ENCODE measurements around the gene SLC25A12.
A peak's percentile ranks its signal among the peaks of the same experiment; 100 is the strongest.
"Not testable (repeated sequence)": the region's sequence is repeated elsewhere in the genome, so short reads cannot be mapped to it uniquely, and the experiment has no call there.

SLC25A12 gene

GRCh38 chr2:171822525-171823322, 71.3 kb downstream of the SLC25A12 start:
- DNase-seq, result no peak

- no peak for DNase-seq
Observed at GRCh38 chr2:171819453-171819852, 74.6 kb downstream of the SLC25A12 start.

- no peak for DNase-seq
Observed at GRCh38 chr2:171814883-171815282, 79.2 kb downstream of the SLC25A12 start.

GRCh38 chr2:171814174-171814573, 79.9 kb downstream of the SLC25A12 start:
- DNase-seq, result no peak

- no peak for DNase-seq
Observed at GRCh38 chr2:171813729-171814128, 80.3 kb downstream of the SLC25A12 start.

GRCh38 chr2:171813126-171813525, 80.9 kb downstream of the SLC25A12 start:
- DNase-seq, result no peak

- peak; percentile 34 for DNase-seq
Observed at GRCh38 chr2:171811245-171811628, 82.8 kb downstream of the SLC25A12 start.

GRCh38 chr2:171810422-171811244, 83.4 kb downstream of the SLC25A12 start:
- DNase-seq, result no peak

- not testable (repeated sequence) for DNase-seq
Observed at GRCh38 chr2:171808885-171809284, 85.2 kb downstream of the SLC25A12 start.

GRCh38 chr2:171807831-171808393, 86.1 kb downstream of the SLC25A12 start:
- DNase-seq, result no peak

GRCh38 chr2:171807119-171807518, 86.9 kb downstream of the SLC25A12 start:
- no peak for DNase-seq

GRCh38 chr2:171804456-171804855, 89.6 kb downstream of the SLC25A12 start:
- DNase-seq, result no peak

GRCh38 chr2:171803757-171804156, 90.3 kb downstream of the SLC25A12 start:
- DNase-seq, result no peak

GRCh38 chr2:171800639-171801038, 93.4 kb downstream of the SLC25A12 start:
- no peak for DNase-seq

- no peak for DNase-seq
Observed at GRCh38 chr2:171798156-171798820, 95.8 kb downstream of the SLC25A12 start.

- no peak for DNase-seq
Observed at GRCh38 chr2:171794918-171795317, 99.1 kb downstream of the SLC25A12 start.

- no peak for DNase-seq
Observed at GRCh38 chr2:171793691-171794678, 100.1 kb downstream of the SLC25A12 start.

- no peak for DNase-seq
Observed at GRCh38 chr2:171792886-171793580, 101.0 kb downstream of the SLC25A12 start.

GRCh38 chr2:171792157-171792556, 101.9 kb downstream of the SLC25A12 start:
- DNase-seq, result no peak

- DNase-seq, result no peak
Observed at GRCh38 chr2:171791361-171791760, 102.7 kb downstream of the SLC25A12 start.

- DNase-seq, result no peak
Observed at GRCh38 chr2:171789956-171790355, 104.1 kb downstream of the SLC25A12 start.

Data from CD4-positive, alpha-beta T cell treated with Interleukin-10 for 1 hour (primary cell).